HG03565 (cell line): ENCODE results near the gene ASMTL.
"Not testable (repeated sequence)": the region's sequence is repeated elsewhere in the genome, so short reads cannot be mapped to it uniquely, and the experiment has no call there.

Experiments
- ATAC-seq: cut with Tn5 transposase; IDR thresholded peaks from one replicate; pipeline ENCODE4 v1.9.1; 2021; ENCODE audit warnings: mild to moderate bottlenecking, moderate library complexity; ENCODE audit not compliant: unreplicated experiment

The ASMTL gene

GRCh38 chrX:1483843-1484637 lies 31.3 kb upstream of the ASMTL start:
- ATAC-seq, result peak; percentile 39

DNA sequence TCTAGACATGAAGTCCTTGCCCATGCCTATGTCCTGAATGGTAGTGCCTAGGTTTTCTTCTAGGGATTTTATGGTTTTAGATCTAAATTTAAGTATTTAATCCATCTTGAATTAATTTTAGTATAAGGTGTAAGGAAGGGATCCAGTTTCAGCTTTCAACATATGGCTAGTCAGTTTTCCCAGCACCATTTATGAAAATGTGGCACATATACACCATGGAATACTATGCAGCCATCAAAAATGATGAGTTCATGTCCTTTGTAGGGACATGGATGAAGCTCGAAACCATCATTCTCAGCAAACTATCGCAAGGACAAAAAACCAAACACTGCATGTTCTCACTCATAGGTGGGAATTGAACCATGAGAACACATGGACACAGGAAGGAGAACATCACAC lies 29.8 kb upstream of the ASMTL start:
- not testable (repeated sequence) for ATAC-seq

DNA sequence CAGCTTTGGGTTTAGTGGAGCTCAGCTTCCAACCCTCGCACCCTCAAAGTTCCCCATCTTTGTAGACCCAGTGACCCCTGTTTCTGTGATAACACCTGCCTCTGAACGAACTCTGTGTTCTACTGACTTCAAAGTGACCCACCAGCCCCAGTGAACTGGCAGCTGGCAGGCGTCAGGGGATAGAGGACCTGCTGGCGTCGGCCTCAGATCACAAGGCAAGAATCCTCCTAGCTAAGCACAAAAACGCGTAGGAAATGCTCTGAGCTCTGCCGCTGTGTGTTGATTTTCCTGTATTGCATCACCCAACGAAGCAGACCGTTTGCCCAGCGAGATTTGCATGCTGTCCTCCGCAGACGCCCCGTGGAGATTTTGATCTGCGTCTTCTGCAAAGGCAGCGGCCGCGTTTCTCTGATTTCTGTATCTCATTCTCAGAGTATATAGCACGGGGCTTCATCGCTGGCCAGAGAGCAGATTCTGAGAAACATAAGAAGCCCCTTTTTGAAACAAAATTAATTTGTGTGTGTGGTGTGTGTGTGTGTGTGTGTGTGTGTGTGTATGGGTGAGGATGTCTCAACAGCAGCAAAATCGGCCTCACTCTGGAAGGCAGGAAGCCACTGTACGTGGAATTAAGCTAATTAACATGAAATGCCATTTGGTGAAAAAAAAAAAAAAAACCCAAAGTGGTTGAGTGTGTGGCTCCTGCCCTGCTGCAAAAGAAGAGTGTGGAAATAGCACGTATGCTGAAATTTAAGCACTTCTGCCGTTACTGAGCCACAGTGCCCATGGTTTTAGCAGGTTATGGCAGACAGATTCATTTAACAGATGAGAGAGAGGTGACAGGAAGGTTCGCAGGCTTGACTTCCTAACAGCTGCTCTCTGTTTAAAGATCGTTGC lies 29.2 kb upstream of the ASMTL start:
- ATAC-seq, result peak; percentile 45

- no peak for ATAC-seq
Measured at GRCh38 chrX:1480082-1480785, 27.5 kb upstream of the ASMTL start.

DNA sequence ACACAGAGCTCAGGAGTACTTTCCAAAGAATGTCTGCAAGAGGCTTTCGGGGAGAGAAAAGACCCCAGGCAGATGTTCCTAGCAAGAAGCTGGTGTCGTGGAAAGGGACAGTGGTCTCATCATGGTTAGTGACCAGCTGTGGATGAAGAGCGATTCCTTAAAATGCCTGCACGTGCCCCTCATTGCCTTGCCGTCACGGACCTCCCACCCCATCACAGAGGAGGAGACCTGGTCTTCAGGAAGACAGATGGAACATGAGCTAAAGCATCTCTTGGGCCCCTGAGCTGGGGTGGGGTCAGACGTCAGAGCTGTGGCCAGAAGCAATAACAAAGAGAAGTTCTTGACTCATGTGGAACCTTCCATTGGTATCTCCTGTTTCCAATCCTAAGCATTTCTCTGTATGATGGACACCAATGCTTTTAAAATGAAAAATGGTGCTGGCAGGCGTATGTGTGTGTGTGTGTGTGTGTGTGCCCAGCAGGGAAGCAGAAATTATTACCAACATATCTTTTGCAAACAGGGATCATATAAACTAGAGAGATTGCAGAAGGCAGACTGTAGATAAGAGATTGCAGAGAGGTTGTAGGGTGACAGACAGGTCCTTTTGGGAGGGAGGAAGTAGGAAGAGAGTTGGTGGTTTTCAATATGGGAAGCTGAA lies 25.2 kb upstream of the ASMTL start:
- no peak for ATAC-seq

DNA sequence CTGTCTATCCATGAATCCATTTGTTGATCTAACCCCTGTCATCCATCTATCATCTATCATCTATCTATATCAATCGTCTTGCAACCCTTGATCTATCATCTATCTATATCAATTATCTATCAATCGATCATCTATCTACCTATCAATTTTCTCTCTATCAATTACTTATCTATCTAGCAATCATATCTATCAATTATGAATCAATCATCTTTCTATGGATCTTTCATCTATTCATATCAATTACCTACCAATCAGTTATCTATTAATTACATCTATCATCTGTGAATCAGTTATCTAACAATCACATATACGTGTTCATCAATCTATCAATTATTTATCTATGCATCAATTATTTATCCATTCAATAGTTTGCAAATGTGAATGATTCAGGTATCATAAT lies 24.5 kb upstream of the ASMTL start:
- no peak for ATAC-seq

GRCh38 chrX:1476682-1477081 lies 24.0 kb upstream of the ASMTL start:
- no peak for ATAC-seq

- ATAC-seq, result no peak
Measured at GRCh38 chrX:1475881-1476280, 23.2 kb upstream of the ASMTL start.

DNA sequence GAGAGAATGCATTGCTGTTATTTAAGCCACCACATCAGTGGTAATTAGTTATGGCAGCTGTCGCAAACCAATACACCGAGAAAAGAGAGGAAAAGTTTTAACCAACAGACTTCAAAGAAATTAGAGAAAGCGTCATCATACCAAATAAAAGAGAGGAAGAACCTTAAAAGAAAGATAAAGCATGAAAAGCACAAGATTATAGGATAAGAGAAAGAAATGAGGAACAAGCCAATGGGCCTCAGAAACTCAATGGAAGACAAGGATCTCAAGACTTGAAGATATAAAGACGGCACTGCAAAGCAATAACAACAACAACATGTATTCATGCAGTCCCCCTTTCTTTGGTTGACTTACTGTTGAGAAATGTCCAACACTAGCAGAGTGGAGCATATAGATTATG lies 22.8 kb upstream of the ASMTL start:
- no peak for ATAC-seq

GRCh38 chrX:1474593-1474992 lies 21.9 kb upstream of the ASMTL start:
- not testable (repeated sequence) for ATAC-seq

DNA sequence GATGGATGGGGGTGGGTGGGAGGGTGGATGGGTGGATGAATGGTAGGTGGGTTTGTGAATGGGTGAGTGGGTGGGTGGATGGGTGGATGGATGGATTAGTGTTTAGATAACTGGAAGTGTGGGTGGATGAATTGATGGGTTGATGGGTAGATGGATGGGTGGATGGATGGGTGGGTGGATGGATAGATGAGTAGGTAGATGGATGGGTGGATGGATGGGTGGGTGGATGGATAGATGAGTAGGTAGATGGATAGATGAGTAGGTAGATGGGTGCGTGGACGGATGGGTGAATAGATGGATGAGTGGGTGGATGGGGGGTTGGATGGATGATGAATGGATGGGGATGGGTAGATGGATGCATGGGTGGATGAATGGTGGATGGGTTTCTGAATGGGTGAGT lies 20.3 kb upstream of the ASMTL start:
- ATAC-seq, result no peak

GRCh38 chrX:1468250-1468772 lies 15.6 kb upstream of the ASMTL start:
- peak; percentile 36 for ATAC-seq

DNA sequence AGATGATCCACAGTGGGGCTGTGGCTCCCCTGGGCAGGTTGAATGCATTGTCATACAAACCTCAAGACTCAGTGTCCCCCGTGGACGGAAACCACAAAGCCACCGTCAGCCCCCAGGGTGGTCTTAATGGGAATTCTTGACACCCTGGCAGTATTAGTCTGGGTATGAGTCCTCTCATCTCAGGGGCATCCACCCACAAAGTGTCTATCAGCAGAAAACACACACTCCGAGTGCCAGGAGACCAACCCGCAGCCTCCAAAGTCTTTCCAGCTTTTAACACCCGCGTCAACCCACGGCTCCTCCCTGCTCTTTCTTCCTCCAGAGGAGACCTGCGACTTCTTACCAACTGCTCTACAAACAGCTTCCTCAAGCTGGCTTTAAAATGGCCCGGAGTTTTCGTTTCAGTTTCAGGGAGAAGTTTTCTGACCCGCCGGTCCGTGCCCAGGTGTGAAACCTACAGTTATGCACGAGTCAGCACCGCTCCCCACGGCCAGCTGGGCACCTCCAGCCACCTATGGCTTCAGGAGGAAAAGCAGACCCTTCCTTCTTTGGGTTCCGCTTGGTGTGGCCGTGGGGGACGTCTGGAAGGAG lies 14.4 kb upstream of the ASMTL start:
- peak; percentile 44 for ATAC-seq

DNA sequence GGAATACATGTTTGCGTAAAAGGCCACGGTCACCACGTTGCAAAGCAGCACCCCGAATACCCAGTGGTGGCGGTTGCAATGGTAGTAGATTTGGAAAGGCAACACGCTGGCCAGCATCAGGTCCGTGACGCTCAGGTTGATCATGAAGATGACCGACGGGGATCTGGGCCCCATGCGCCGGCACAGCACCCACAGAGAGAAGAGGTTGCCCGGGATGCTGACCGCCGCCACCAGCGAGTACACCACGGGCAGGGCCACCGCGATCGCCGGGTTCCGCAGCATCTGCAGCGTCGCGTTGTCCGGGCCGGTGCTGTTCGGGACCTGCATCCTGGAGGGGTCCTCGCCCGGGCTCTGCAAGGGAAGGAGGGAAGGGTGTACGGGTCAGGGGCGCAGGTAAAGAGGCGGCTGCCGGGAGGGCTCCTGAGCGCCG lies 13.5 kb upstream of the ASMTL start:
- ATAC-seq, result no peak

GRCh38 chrX:1465286-1466231 lies 12.8 kb upstream of the ASMTL start:
- ATAC-seq, result no peak

- ATAC-seq, result no peak
Measured at GRCh38 chrX:1464971-1465285, 12.2 kb upstream of the ASMTL start.

- ATAC-seq, result no peak
Measured at GRCh38 chrX:1464041-1464970, 11.6 kb upstream of the ASMTL start.

DNA sequence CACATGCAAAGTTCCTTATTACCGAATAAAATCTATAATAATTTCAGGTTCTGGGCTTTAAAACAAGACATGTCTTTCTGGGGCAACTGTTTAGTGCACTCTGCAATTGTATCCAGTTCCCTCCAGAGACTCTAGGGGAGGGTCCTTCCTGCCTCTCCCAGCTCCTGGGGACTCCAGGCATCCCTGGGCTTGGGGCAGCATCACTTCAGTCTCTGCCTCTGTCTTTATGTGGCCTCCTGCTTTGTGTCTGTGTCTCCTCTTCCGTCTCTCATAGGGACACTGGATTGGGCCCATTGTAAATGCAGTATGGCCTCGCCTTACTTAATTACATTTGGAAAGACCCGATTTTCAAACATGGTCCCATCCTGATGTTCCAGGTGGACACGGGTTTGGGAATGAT lies 10.9 kb upstream of the ASMTL start:
- ATAC-seq, result no peak
